Measurements from ENCODE around the gene TMED8.

GRCh38 chr14:77372304-77372841 lies 4.5 kb downstream of the TMED8 start:
- TF ChIP-seq CTCF (IDR thresholded peaks at IDR 0.05 in 2 of 3, conservative IDR thresholded peaks at IDR 0.05 in 1 of 3; ENCODE audit: borderline replicate concordance in 1 of 3, insufficient read depth in 1 of 3, low read depth in 2 of 3, low read length in 2 of 3) (no peak), SP1 (IDR thresholded peaks at IDR 0.05; ENCODE audit: low read depth) (no peak), ATF3 (IDR thresholded peaks at IDR 0.05) (no peak), SIN3A (IDR thresholded peaks at IDR 0.05; ENCODE audit: low read depth) (no peak), POLR2A (IDR thresholded peaks at IDR 0.05; ENCODE audit: borderline replicate concordance, extremely low read depth, insufficient read depth, insufficient read length) (no peak), TCF7L2 (IDR thresholded peaks at IDR 0.05; ENCODE audit: borderline replicate concordance, extremely low read depth, insufficient read depth, insufficient read length) (no peak), YY1 (IDR thresholded peaks at IDR 0.05; ENCODE audit: extremely low read depth, insufficient replicate concordance, low read depth, low read length) (no peak), EZH2phosphoT487 (IDR thresholded peaks at IDR 0.05; ENCODE audit: borderline replicate concordance) (no peak), POLR2AphosphoS5 (IDR thresholded peaks at IDR 0.05; ENCODE audit: low read depth, low read length) (no peak), EZH2 (IDR thresholded peaks at IDR 0.05) (no peak), MAX (IDR thresholded peaks at IDR 0.05) (no peak), JUND (IDR thresholded peaks at IDR 0.05) (no peak), REST (IDR thresholded peaks at IDR 0.05; ENCODE audit: low read depth) (no peak)

Measured in HCT116 (cell line).